ENCODE data around the gene GADL1.

GADL1 gene

DNA sequence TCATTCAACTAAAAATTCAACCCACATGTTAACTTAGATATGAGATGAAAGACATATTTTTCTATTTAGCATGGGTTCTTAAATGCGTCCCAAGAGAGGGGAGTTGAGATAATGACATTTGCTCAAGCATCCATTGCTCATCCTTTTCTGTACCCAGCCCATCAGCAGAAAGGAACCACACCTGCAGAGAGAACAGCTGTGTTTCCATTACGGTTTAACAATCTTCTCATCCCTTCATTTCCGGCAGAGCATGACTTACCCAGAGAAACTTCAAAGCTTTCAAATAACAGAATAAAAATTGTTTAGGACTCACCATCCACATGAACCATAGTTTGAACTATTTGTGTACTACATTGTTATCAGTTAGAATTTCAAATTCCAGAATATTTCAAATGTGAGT, 174.9 kb downstream of the GADL1 start:
- DNase-seq, result no peak

- DNase-seq, result no peak
Measured at GRCh38 chr3:30713885-30714503, 180.5 kb downstream of the GADL1 start.

DNA sequence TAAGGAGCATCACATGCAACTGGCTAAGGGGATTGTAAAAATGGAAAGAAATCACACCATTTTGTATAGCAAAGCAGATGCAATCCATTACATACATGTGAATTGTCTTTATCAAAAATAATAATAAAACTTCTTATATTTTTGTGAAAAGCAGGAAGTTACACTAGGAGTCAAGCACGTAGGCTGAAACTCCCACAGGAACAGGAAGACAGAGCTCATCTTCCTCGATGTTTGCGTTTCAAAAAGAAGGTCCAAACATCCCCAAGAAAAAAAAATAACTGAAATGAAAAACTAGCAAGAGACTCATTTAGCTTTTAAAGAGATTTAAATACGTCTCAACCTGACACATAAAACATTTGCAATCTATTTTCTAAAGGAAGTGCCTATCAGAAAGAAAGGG, 181.5 kb downstream of the GADL1 start:
- no peak for DNase-seq

GRCh38 chr3:30711867-30712266, 182.6 kb downstream of the GADL1 start:
- DNase-seq, result no peak

DNA sequence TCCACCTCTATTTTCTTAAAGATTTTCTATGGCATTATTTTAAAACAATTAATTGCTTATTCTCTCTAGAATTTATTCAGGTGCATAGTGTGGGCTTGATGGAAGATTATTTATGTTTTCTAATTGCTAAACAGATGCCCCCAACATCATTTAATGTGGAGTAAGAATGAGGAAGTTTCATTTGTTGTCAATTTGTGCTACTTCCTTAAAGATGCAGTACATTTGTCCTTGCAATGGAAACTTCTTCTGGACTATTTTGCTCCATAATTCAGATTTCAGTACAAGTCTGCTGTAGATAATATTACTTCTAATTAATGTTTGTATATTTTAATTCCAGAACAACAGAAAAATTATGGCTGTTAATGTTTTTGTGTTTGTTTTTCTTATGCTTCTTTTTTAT, 183.3 kb downstream of the GADL1 start:
- DNase-seq, result no peak

DNA sequence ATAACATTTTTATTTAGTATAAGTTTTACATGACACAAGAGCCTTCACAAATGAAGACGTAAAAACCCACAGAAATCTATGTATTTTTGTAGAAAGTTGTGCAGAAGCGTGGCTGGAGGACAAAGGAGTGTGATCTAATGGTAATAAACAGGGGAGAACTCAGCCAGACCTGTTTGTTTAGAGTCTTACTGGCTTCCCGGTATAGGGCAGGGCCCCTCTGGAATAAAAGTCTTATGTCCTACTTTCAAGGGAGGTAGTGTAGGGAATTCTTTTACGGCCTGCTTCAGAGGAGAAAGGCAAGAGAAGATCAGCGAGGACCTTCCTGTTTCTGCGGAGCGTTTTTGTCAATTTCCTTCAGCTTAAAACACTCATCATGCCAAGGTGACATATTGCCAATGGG, 184.4 kb downstream of the GADL1 start:
- no peak for DNase-seq

DNA sequence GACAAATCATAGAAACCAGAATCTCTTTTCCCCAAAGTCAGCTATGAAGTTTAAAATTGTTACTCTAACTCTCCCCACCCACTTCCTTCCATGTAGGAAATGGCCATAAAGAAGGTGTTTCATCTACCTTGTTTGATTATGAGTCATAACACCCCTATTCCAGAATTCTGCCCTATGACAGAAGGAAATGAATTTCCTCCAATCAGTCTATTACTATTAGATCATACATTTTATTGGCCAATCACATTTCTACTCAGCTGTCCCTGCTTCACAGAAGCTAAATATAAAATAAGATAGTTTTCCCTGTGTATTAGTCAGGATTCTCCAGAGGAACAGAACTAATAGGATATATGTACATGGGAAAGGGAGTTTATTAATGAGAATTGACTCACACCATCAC, 186.0 kb downstream of the GADL1 start:
- no peak for DNase-seq

DNA sequence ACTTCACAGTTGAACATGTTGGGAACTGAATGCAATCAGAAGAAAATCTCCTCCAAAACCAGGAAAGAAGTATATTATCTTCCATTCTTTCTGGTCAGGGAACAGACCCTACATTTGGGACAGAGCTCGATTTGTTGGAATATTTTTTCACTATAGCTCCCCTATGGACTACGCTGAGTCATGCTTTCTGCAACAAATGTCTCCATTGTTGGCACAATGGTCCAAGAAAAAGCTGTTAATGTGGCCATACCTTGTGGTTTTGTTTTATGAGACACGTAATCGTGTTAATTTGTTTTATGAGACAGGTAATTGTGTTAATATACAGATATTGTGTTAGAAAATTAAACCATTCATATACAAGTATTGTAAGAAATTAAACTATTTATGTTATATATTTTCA, 186.6 kb downstream of the GADL1 start:
- no peak for DNase-seq

DNA sequence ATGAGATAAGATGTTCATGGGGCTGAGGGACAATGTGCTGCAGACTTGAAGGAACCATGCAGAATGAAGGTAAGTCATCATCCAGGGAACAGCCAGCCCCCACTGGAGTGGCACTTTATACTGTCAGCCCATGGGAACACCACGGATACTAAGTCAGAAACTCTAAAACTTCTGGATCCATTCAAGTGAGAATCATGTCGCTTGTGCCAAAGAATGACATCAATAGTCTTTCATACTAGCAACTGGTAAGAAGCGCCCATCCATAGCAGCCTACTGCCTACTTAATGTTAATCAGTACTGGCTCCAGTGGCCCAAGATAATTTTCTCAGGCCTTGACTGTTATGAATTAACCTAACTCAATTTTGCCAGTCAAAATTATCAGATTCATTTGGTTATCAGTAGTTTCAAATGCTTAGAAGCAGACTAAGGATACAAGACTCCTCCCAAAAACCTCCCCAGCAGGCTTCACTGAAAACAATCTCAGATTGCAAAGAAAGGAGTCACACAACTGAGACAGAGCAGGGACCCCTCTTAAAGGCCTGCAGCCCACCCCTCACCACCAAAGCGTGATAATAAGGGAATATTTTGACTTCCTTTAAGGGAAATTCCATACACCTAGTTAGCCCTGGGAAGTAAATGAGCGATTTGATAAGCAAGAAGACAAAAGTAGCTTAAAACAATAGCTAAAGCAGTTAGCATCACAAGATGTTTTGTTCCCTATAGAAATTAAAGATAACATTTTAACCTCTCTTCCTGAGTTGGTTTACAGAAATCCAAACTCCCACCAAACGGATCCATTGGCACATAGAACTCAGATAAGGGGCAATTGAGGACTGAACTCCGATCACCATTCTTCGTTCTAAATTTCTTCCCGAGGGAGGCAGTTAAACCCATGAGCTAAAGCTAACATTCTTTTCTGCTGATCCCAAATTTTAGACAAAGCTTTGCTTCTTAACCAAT, 189.2 kb downstream of the GADL1 start:
- no peak for DNase-seq

- DNase-seq, result no peak
Measured at GRCh38 chr3:30702828-30703397, 191.5 kb downstream of the GADL1 start.

DNA sequence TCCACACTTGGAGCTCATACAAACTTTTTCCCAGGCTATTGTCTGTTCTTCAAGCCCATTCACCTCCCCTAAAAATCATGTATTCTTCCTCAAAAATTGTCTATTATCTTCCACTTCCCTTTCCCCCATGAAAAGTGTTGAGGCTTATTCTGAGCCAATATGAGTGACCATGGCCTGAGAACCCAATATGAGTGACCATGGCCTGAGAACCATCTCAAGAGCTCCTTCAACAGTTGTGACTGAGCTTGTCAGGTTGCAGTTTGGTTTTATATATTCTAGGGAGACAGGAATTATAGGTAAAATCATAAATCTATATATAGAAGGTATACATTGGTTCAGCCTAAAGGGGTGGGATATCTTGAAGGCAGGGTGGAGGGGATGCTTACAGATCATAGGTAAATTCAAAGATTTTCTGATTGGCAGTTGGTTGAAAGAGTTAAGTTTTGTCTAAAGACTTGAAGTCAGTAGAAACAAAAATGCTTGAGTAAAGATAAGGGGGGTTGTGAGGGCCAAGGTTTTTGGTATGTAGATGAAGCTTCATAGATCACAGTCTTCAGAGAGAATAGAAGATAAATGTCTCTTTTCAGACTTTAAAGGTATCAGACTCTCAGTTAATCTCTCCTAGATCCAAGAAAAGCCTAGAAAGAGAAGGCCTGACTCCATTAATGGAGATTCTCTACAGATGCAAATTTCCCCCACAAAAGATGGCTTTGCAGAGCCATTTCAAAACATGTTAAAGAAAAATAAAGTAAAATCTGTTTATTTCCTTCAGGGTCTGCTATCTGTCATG, 192.2 kb downstream of the GADL1 start:
- DNase-seq, result no peak

DNA sequence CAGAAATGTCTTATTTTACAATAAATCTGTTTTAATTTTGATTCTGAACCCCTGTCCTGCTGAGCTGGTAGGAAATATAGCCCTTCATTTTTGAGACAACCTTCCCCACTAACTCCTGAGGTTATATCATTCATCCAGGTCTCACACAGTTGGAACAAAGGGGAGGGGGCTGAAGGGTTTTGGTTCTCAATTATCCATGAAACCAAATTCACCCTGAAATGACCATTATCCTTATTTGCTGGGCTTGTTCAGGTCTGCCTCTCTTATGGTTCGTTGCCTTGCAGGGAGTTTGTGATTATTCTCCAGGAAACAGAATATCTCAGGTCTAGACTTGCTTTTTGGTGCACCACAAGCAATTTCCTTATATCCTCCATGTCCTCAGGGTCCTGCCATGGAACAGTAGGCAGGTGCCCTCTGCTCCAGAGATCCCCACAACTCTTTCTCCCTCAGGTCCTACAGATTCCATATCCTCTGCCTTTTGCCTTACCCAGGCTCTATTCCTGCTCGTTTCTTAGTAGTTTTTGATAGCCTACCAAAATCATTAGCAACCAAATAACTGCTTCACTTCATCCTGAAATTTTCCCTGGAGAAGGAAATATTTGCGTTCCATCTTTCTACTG, 193.6 kb downstream of the GADL1 start:
- no peak for DNase-seq

DNA sequence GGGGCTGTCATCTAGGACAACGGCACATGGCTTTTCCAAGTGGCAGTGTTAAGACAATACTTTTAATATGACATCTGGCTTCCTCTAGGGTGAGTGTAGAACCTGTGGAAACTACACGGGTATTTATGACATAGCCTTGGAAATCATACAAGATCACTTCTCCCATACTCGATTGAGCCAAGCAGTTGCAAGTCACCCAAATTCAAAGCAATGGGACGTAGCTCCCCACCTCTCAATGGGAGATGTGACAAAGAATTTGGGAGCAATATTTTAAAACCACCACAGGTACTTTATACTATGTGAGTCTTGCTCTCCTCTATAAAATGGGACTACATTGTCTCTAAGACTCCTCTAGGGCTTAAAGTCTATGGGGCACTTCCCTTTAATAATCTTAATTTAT, 194.5 kb downstream of the GADL1 start:
- DNase-seq, result no peak

DNA sequence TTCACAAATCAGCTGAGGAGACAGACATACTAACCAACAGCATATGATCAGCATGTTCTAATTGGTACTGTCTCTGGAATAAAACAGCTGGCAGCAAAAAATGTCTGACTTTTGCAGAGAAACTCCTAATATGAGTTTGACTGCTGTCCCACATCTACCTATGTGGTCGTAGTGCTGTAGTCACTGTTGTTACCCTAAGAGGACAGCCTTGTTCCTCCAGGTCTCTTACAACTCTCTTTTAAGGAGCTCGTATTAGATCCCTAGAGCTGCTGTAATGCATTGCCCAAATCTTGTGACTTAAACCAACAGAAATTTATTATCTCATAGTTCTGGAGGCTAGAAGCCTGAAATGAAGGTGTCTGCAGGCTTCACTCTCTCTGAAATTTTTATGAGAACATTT, 195.9 kb downstream of the GADL1 start:
- no peak for DNase-seq

GRCh38 chr3:30696896-30697295, 197.6 kb downstream of the GADL1 start:
- no peak for DNase-seq

GRCh38 chr3:30696403-30696819, 198.1 kb downstream of the GADL1 start:
- no peak for DNase-seq

GRCh38 chr3:30695302-30696061, 199.0 kb downstream of the GADL1 start:
- DNase-seq, result no peak

GRCh38 chr3:30694668-30695067, 199.8 kb downstream of the GADL1 start:
- DNase-seq, result no peak

DNA sequence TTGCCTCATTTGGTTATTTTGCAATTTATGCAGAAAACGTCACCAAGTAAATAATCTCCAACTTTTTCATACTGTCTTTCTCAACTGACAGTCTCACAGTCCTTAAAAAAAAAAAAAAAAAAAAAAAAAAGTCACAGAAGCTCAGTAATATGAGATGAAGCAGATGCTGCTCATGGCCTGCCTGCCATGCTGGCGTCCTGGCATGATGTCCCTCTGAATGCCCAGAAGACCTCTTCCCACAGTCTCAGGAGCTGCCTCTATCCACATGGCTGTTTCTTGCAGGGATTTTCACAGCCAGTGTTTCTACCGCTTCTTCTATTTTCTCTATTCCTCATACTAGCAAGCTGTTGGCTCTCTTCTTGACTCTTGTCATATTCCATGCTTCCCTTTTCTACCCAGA, 200.3 kb downstream of the GADL1 start:
- no peak for DNase-seq

DNA sequence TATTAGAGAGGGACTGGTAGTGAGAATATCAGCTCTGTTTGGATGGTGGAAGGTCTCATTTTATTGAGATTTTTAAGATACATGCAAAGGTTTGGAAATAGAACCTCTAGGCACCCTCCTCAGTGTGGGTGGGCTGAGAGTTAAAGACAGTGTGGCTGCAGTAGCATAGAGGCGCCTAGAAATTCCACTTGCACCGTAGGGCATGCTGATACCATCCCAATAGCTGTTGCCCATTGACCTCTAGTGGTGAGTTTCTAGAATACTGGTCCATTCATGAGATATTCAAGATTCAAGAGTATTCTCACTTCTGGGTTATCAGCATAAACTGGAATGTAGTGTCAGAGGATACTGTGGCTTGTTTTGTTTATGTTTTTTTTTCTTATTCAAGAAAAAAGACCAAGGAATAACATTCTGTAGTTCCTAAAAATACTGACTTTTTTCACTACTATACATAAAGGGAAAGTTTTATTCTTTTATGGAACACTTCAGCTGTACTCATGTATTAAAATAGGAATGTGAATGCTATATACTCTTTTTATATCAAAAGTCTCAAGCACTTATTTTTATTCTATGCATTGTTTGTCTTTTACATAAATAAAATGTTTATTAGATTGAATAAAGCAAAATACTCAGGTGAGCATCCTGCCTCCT, 200.9 kb downstream of the GADL1 start:
- peak; percentile 45 for DNase-seq

DNA sequence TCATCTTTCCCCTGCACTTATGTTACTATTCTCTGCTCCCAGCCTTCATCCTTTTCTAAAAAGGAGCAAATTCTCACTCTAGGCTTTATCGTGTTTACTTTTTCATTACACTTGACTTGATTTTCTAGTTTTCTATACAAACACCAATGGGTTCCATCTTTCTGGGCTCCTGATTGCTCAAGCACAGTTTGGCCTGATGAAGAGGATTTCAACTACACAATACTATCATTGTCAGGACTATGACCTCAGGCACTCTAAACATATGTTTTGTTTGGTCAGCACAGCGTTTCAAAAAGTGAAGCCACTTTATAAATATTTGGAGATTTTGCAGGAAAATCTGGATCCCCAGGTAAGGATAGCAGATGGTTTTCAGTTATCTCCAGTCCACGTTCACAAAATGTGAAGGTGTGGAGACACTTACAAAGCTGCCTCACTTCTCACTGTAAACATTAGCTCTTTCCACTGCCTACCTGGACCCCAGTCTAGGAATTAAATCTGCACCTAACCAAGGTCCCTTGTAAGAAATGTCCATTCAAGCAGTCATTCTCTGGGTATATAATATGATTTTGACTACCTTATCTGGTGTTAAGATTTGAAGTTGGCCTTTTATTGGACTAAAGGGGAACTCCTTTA, 201.8 kb downstream of the GADL1 start:
- DNase-seq, result no peak

Data from NCI-H1694 (cell line).